ENCODE data around the gene TP53. TPM values are rescaled to one million over a fixed set of nuclear protein-coding genes. Genes with fewer than 3 reads are reported as not detected.

Gene TP53
- total RNA-seq, 4 donors from 2014 or later, result 27.9 to 49.7 (median 31.7) TPM

- H3K9me3 ChIP-seq, result no peaks in the 10 kb centered on the region
- DNase-seq, result no peak
- no peaks in the 10 kb centered on the region for H3K36me3 ChIP-seq
- H3K4me3 ChIP-seq, result no peak overlapping the region
- peaks cover 9 to 20% (median 12%) of the 10 kb centered on the region in 4 donors for H3K4me1 ChIP-seq
- 75% methylated on average over 10 of the region's 11 CpGs; no CpG with 5 or more reads in 1 of the 2 donors for WGBS, 2 donors (ENCODE audit: low coverage in 1 of 2)
- H3K27ac ChIP-seq, result no peak overlapping the region
- in situ Hi-C loops (cut with MboI; ENCODE audit: low pct_ligation_motif_present in 1 of 4, low pct_unique_long_range_greater_than_20kb in 1 of 4, low sequenced_read_pairs in 3 of 4), result no loop called here
- intact Hi-C loops (cut with DNase I; ENCODE audit: low total_unique reads), result no loop called here
- TF ChIP-seq CTCF (IDR thresholded peaks at IDR 0.05), result no peak
- no peak for TF ChIP-seq POLR2AphosphoS5 (IDR thresholded peaks at IDR 0.05)
- TF ChIP-seq POLR2A (IDR thresholded peaks at IDR 0.05), result no peak
- no peak for TF ChIP-seq EP300 (IDR thresholded peaks at IDR 0.05; ENCODE audit: low read depth)
- H3K27me3 ChIP-seq, result peaks cover 68% of the 10 kb centered on the region
These were observed 21.7 kb upstream of the TP53 start for GRCh38 chr17:7709031-7709430.

GRCh38 chr17:7707858-7708750 is 20.8 kb upstream of the TP53 start:
- peaks cover 71% of the 10 kb centered on the region for H3K27me3 ChIP-seq
- 71 to 83% methylated on average over 3 to 22 of the region's 22 CpGs for WGBS, 2 donors (ENCODE audit: low coverage in 1 of 2)
- H3K4me3 ChIP-seq, result no peak overlapping the region
- peaks cover 9 to 20% (median 12%) of the 10 kb centered on the region in 4 donors for H3K4me1 ChIP-seq
- no peak overlapping the region for H3K27ac ChIP-seq
- DNase-seq, result no peak
- H3K36me3 ChIP-seq, result no peaks in the 10 kb centered on the region
- in situ Hi-C loops (cut with MboI; ENCODE audit: low pct_ligation_motif_present in 1 of 4, low pct_unique_long_range_greater_than_20kb in 1 of 4, low sequenced_read_pairs in 3 of 4), result no loop called here
- intact Hi-C loops (cut with DNase I; ENCODE audit: low total_unique reads), result no loop called here
- no peaks in the 10 kb centered on the region for H3K9me3 ChIP-seq
- TF ChIP-seq POLR2AphosphoS5 (IDR thresholded peaks at IDR 0.05) (no peak), EP300 (IDR thresholded peaks at IDR 0.05; ENCODE audit: low read depth) (no peak), CTCF (IDR thresholded peaks at IDR 0.05) (no peak), POLR2A (IDR thresholded peaks at IDR 0.05) (no peak)

GRCh38 chr17:7707446-7707845 is 20.2 kb upstream of the TP53 start:
- in situ Hi-C loops (cut with MboI; ENCODE audit: low pct_ligation_motif_present in 1 of 4, low pct_unique_long_range_greater_than_20kb in 1 of 4, low sequenced_read_pairs in 3 of 4) (no loop called here), intact Hi-C loops (cut with DNase I; ENCODE audit: low total_unique reads) (no loop called here)
- no peak for TF ChIP-seq POLR2AphosphoS5 (IDR thresholded peaks at IDR 0.05)
- TF ChIP-seq EP300 (IDR thresholded peaks at IDR 0.05; ENCODE audit: low read depth), result no peak
- no peak for TF ChIP-seq POLR2A (IDR thresholded peaks at IDR 0.05)
- TF ChIP-seq CTCF (IDR thresholded peaks at IDR 0.05), result no peak
- H3K9me3 ChIP-seq, result no peaks in the 10 kb centered on the region
- H3K4me3 ChIP-seq, result no peak overlapping the region
- DNase-seq, result no peak
- WGBS, 2 donors (ENCODE audit: low coverage in 1 of 2), result 78% methylated on average over 9 of the region's 9 CpGs; no CpG with 5 or more reads in 1 of the 2 donors
- H3K4me1 ChIP-seq, result peaks cover 9 to 20% (median 12%) of the 10 kb centered on the region in 4 donors
- H3K27me3 ChIP-seq, result peaks cover 65% of the 10 kb centered on the region
- no peak overlapping the region for H3K27ac ChIP-seq
- H3K36me3 ChIP-seq, result no peaks in the 10 kb centered on the region

GRCh38 chr17:7706631-7707354 is 19.5 kb upstream of the TP53 start:
- H3K4me1 ChIP-seq, result peaks cover 9 to 20% (median 12%) of the 10 kb centered on the region in 4 donors
- H3K4me3 ChIP-seq, result no peak overlapping the region
- peaks cover 58% of the 10 kb centered on the region for H3K27me3 ChIP-seq
- WGBS, 2 donors (ENCODE audit: low coverage in 1 of 2), result 86% methylated on average over 3 of the region's 3 CpGs; no CpG with 5 or more reads in 1 of the 2 donors
- no peak overlapping the region for H3K27ac ChIP-seq
- intact Hi-C loops (cut with DNase I; ENCODE audit: low total_unique reads) (no loop called here), in situ Hi-C loops (cut with MboI; ENCODE audit: low pct_ligation_motif_present in 1 of 4, low pct_unique_long_range_greater_than_20kb in 1 of 4, low sequenced_read_pairs in 3 of 4) (no loop called here)
- no peak for TF ChIP-seq EP300 (IDR thresholded peaks at IDR 0.05; ENCODE audit: low read depth)
- no peak for TF ChIP-seq CTCF (IDR thresholded peaks at IDR 0.05)
- TF ChIP-seq POLR2A (IDR thresholded peaks at IDR 0.05), result no peak
- TF ChIP-seq POLR2AphosphoS5 (IDR thresholded peaks at IDR 0.05), result no peak
- no peaks in the 10 kb centered on the region for H3K9me3 ChIP-seq
- DNase-seq, result no peak
- H3K36me3 ChIP-seq, result peaks cover 0 to 3% (median 0%) of the 10 kb centered on the region in 4 donors

Data from transverse colon (tissue), 4 donors.